Vagina (tissue), 2 donors: ENCODE data around the gene HHIPL2.

Experiments
- CTCF ChIP-seq, 3 experiments: fragments of 450-650 bp in 2 of 3; fragments of 200-600 bp in 1 of 3; sonication (generic) in 1 of 3; IDR thresholded peaks; one replicate each; pipeline ENCODE4 v1.5.1; 2017 to 2019; ENCODE audit warnings: antibody characterized with exemption in 3 of 3, mild to moderate bottlenecking in 2 of 3, moderate library complexity in 2 of 3
- POLR2A ChIP-seq, 2 donors: fragments of 450-650 bp; IDR thresholded peaks; one replicate each; pipeline ENCODE4 v1.6.1; 2017; ENCODE audit warnings: antibody characterized with exemption in 2 of 2, mild to moderate bottlenecking in 2 of 2, moderate library complexity in 2 of 2
- POLR2AphosphoS5 ChIP-seq, 2 donors: sonication (generic); formaldehyde crosslinking; IDR thresholded peaks; one replicate each; pipeline ENCODE4 v1.9.0; 2017; ENCODE audit warnings: antibody characterized with exemption in 2 of 2, mild to moderate bottlenecking in 2 of 2, low read depth in 1 of 2; ENCODE audit not compliant: insufficient read depth in 1 of 2

DNA sequence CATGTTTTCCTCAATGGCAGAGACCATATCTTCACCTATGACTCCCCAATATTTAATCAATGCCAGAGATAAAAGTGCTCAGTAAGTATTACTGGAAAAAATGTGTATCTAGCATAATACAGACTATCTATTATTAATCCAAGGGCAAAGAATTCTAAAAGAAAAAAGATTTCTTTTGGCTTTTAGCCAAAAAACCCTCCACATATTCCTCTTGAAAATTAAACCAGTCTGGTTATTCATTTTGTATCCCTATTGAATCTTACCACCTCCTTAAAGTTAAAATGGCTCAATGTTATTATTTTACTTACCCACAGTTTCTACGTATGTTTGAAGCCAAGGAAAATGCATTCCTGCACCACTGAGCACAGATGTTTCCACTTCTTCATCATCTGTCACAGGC is 40.2 kb upstream of the HHIPL2 start:
- TF ChIP-seq CTCF (IDR thresholded peaks at IDR 0.05) = no peak
- no peak for TF ChIP-seq POLR2A (IDR thresholded peaks at IDR 0.05)
- no peak for TF ChIP-seq POLR2AphosphoS5 (IDR thresholded peaks at IDR 0.05; ENCODE audit: insufficient read depth in 1 of 2, low read depth in 1 of 2)
